ENCODE data around the gene KCNMA1.

KCNMA1 gene

DNA sequence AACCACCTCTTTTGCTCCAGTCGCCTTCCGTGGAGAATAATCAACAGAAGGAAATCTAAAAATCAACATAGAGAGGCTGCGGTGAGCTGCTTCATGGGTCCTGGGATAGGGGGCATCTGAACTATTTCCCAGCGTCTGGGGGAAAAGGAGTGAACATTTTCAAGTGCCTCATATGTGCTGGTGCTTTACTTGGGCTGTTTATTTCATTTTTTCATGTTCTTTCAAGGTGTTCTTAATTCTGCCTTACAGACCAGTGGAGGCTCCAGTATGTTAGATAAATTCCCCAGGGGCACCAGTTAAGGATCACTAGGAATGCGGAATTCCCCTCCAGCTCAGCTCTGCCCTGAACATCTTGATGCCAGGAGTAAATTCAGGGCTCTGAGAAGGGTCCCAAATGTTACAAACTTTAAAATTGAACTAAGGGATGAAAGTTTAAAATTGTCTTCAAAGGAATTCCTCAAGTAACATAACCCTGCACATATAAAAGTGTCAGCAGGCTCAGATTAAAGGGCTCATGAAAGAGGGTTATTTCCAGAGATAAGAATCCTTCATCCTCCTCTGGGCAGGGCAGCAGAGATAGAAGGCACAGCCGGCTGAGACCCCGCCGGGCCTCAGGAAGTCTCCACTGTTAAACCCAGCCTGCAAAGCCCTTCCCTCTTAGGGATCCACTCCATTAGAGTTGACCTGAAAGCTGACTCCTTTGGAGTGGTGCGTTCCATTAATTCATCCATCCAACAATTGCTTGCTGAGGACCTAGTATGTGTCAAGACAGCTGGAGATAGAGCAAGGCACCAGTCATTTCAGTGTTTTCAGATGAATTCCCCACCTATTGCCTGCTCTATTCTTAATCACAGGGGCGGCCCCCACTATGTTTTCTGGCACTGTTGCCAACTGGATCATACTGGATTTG is 345.8 kb downstream of the KCNMA1 start:
- Histone ChIP-seq H3K9me3 (ENCODE audit: control insufficient read depth, low read length) (no peaks in the 10 kb centered on the region), H3K27me3 (ENCODE audit: control insufficient read depth, insufficient read depth, low read length, poor library complexity, severe bottlenecking) (no peaks in the 10 kb centered on the region), H3K27ac (ENCODE audit: insufficient read depth, low read depth, low read length, poor library complexity, severe bottlenecking) (no peak overlapping the region), H3K4me3 (ENCODE audit: insufficient read depth, low read depth, low read length) (no peak overlapping the region), H3K4me1 (ENCODE audit: control insufficient read depth, insufficient read depth, low read length) (peaks cover 23% of the 10 kb centered on the region), H3K36me3 (ENCODE audit: control insufficient read depth, insufficient read depth, low read length) (no peaks in the 10 kb centered on the region)
- WGBS, 2 experiments: 85 to 86% methylated on average over 10 of the region's 10 CpGs

DNA sequence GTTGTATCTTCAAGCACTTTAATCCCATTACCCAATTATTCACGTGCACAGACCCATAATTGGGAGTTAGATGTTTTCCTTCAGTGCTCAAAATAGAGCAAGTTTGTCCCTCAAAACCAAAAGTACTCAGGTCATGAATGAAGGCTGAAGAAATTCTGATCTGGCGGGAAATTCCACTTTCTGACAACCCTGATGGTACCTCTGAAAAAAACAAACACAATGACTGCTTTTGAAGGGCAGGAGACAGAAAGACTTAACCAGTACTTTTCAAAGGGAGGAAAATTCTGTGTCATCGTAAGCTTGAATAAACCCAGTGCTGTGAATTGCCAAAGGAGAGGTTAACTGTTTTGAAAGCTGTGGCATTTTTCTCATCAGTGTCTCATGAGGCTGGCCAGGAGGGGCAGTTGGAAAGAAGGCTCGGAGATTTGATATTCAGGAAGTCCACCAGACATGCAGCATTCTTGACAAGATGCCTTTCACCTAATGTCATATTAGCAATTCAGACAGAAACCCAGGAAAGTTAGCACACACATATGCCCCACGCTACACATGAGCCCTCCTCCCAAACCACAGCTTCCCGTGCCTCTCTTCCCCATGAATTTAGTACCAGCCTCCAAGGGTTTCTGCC is 347.0 kb downstream of the KCNMA1 start:
- H3K4me1 ChIP-seq (ENCODE audit: control insufficient read depth, insufficient read depth, low read length): peaks cover 23% of the 10 kb centered on the region
- no peak overlapping the region for H3K4me3 ChIP-seq (ENCODE audit: insufficient read depth, low read depth, low read length)
- WGBS, 2 experiments: 80% methylated on average over 6 of the region's 6 CpGs
- H3K27me3 ChIP-seq (ENCODE audit: control insufficient read depth, insufficient read depth, low read length, poor library complexity, severe bottlenecking): no peaks in the 10 kb centered on the region
- no peaks in the 10 kb centered on the region for H3K36me3 ChIP-seq (ENCODE audit: control insufficient read depth, insufficient read depth, low read length)
- no peaks in the 10 kb centered on the region for H3K9me3 ChIP-seq (ENCODE audit: control insufficient read depth, low read length)
- no peak overlapping the region for H3K27ac ChIP-seq (ENCODE audit: insufficient read depth, low read depth, low read length, poor library complexity, severe bottlenecking)

DNA sequence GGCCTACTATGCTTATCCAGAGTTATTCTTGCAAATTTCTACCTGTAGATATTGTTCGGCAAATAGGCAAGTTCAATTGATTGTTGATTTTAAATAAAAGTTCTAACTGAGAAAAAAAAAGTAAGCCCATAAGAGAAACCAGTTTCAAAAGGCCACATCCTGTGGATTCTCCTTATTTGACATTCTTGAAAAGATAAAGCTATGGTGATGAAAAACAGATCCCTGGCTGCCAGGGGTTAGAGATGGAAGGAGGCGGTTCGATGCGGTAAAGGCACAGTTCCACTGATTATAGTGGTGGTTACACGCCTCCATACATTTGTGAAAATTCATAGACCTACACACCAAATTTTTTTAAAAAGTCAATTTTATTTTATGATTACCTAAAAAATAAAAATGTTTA is 347.8 kb downstream of the KCNMA1 start:
- Histone ChIP-seq H3K27me3 (ENCODE audit: control insufficient read depth, insufficient read depth, low read length, poor library complexity, severe bottlenecking) (no peaks in the 10 kb centered on the region), H3K27ac (ENCODE audit: insufficient read depth, low read depth, low read length, poor library complexity, severe bottlenecking) (no peak overlapping the region), H3K4me3 (ENCODE audit: insufficient read depth, low read depth, low read length) (no peak overlapping the region), H3K36me3 (ENCODE audit: control insufficient read depth, insufficient read depth, low read length) (no peaks in the 10 kb centered on the region), H3K4me1 (ENCODE audit: control insufficient read depth, insufficient read depth, low read length) (peaks cover 23% of the 10 kb centered on the region), H3K9me3 (ENCODE audit: control insufficient read depth, low read length) (no peaks in the 10 kb centered on the region)
- 95 to 100% methylated on average over 4 to 5 of the region's 5 CpGs for WGBS, 2 experiments

DNA sequence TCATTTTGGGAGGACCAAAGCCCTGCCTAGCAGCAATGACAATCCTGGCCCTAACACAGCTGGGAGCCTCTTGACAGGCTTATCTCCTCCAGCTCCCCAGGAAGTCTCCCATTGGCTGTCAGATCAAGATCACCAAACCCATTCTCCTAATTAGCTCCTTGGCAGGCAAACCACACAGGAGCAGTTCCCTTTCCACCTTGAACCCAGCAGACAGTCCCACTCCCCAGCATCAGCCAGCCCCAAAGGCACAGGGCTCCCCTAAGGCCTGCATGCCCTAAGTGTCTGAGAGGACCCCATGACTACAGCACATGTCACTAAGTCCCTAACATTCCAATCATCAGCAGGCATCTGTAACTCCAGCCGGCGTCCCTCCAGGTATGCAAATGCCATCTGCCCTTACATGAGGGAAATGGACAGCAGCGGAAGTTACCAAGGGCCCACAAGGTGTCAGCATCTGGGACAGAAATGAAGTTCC is 348.5 kb downstream of the KCNMA1 start:
- H3K27ac ChIP-seq (ENCODE audit: insufficient read depth, low read depth, low read length, poor library complexity, severe bottlenecking): no peak overlapping the region
- H3K4me1 ChIP-seq (ENCODE audit: control insufficient read depth, insufficient read depth, low read length): peaks cover 23% of the 10 kb centered on the region
- H3K4me3 ChIP-seq (ENCODE audit: insufficient read depth, low read depth, low read length): no peak overlapping the region
- no peaks in the 10 kb centered on the region for H3K27me3 ChIP-seq (ENCODE audit: control insufficient read depth, insufficient read depth, low read length, poor library complexity, severe bottlenecking)
- WGBS, 2 experiments: 32 to 54% methylated on average over 3 of the region's 3 CpGs
- no peaks in the 10 kb centered on the region for H3K9me3 ChIP-seq (ENCODE audit: control insufficient read depth, low read length)
- no peaks in the 10 kb centered on the region for H3K36me3 ChIP-seq (ENCODE audit: control insufficient read depth, insufficient read depth, low read length)

DNA sequence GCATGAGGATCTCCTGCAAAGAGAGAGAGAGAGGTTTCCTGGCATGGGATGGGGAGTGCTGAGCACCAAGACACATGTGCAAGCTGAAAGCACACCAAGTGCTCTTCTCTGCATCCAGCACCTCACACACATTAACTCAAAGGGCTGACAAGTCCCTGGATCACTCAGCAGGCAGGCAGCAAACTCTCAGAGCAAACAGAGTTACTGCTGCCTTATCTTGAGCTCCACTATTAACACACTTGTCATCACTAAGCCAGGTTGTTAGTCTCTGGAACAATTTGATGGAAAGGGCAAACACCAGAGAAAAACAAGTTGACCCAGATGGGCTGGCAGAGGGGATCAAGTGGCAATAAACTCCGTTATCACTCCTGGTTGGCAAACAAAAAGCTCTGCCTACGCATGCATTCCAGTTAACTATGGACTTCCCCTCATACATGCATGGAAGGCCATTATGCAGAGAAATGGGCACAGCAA is 349.9 kb downstream of the KCNMA1 start:
- H3K9me3 ChIP-seq (ENCODE audit: control insufficient read depth, low read length): no peaks in the 10 kb centered on the region
- H3K27me3 ChIP-seq (ENCODE audit: control insufficient read depth, insufficient read depth, low read length, poor library complexity, severe bottlenecking): no peaks in the 10 kb centered on the region
- peaks cover 23% of the 10 kb centered on the region for H3K4me1 ChIP-seq (ENCODE audit: control insufficient read depth, insufficient read depth, low read length)
- H3K27ac ChIP-seq (ENCODE audit: insufficient read depth, low read depth, low read length, poor library complexity, severe bottlenecking): no peak overlapping the region
- H3K4me3 ChIP-seq (ENCODE audit: insufficient read depth, low read depth, low read length): no peak overlapping the region
- no peaks in the 10 kb centered on the region for H3K36me3 ChIP-seq (ENCODE audit: control insufficient read depth, insufficient read depth, low read length)
- WGBS, 2 experiments: 78 to 89% methylated on average over 2 of the region's 2 CpGs

DNA sequence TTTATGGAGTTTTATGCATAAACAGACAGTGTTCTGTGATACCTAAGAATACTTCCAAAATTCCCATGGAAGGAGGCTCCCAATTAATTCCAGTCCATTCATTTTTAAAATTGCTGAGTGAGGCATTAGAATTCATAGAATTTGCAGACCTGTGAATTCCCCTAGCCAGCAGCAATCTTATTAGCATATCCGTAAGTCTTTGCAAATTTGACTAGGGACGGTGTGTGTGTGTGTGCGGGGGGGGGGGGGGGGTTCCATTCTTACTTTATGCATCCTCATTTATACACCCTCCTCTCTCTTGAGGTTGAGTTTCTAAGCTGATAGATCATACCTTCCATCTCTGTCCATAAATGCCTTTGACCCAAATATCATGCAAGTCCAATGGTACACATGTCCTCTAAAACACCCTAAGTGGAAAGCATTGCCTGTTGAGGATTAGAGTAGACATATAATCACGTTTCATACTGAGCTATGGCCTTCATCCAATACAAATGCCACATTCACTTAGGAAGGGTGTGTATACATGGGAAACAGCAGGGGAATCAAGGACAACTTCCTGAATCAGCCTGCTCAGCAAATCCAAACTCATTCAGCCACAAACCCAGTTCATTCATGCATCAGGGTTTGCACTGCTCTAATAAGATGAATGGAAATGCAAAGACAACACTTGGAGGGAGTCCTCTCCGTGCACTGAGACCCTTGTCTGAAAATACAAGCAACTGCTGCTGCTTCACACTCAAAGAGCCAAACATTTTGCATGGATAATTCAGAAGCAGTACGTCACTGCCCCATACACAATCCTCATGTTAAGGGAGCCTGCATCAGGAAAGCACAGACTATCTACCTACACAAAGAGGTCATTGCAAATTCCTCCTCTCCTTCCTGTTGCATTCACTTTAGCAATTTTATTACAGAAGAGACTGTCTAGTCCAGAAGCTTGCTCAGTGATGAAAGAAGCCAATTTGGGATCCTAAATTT is 350.8 kb downstream of the KCNMA1 start:
- no peak overlapping the region for H3K27ac ChIP-seq (ENCODE audit: insufficient read depth, low read depth, low read length, poor library complexity, severe bottlenecking)
- H3K27me3 ChIP-seq (ENCODE audit: control insufficient read depth, insufficient read depth, low read length, poor library complexity, severe bottlenecking): no peaks in the 10 kb centered on the region
- peaks cover 22% of the 10 kb centered on the region for H3K4me1 ChIP-seq (ENCODE audit: control insufficient read depth, insufficient read depth, low read length)
- WGBS, 2 experiments: 83% methylated on average over 2 to 4 of the region's 6 CpGs
- no peaks in the 10 kb centered on the region for H3K36me3 ChIP-seq (ENCODE audit: control insufficient read depth, insufficient read depth, low read length)
- H3K4me3 ChIP-seq (ENCODE audit: insufficient read depth, low read depth, low read length): no peak overlapping the region
- no peaks in the 10 kb centered on the region for H3K9me3 ChIP-seq (ENCODE audit: control insufficient read depth, low read length)

DNA sequence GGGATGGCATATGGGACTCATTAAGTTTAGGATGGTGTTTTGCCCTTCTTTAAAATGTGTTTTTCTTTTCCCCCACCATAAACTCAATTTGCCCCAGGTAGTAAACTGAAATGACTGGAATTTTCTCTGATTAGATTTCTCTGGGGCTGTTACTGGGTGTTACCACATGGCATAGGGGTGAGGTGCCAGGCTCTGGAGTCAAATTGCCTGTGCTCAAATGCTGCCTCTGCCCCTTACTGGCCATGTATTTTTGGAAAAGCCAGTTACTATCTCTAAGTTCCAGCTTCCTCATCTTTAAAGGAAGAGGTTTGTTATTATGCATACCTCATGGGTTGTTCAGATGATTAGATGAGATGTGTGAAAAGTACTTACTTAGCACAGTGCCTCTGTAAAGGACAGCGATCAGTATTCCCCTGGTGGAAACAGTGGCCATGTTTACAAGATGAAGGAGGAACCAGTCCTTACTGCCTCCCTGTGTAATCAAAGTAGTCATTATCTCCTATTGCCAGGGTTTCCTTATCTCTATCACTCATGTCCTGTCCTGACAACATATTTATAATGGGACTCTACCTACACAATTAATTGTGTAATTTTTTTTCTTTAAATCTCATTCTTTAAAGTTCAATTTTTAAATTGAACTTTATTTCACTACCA is 352.0 kb downstream of the KCNMA1 start:
- no peak overlapping the region for H3K4me3 ChIP-seq (ENCODE audit: insufficient read depth, low read depth, low read length)
- peaks cover 11% of the 10 kb centered on the region for H3K4me1 ChIP-seq (ENCODE audit: control insufficient read depth, insufficient read depth, low read length)
- no peaks in the 10 kb centered on the region for H3K27me3 ChIP-seq (ENCODE audit: control insufficient read depth, insufficient read depth, low read length, poor library complexity, severe bottlenecking)
- WGBS, 2 experiments: 92 to 94% methylated on average over 1 of the region's 1 CpG
- no peaks in the 10 kb centered on the region for H3K9me3 ChIP-seq (ENCODE audit: control insufficient read depth, low read length)
- H3K27ac ChIP-seq (ENCODE audit: insufficient read depth, low read depth, low read length, poor library complexity, severe bottlenecking): no peak overlapping the region
- H3K36me3 ChIP-seq (ENCODE audit: control insufficient read depth, insufficient read depth, low read length): no peaks in the 10 kb centered on the region

DNA sequence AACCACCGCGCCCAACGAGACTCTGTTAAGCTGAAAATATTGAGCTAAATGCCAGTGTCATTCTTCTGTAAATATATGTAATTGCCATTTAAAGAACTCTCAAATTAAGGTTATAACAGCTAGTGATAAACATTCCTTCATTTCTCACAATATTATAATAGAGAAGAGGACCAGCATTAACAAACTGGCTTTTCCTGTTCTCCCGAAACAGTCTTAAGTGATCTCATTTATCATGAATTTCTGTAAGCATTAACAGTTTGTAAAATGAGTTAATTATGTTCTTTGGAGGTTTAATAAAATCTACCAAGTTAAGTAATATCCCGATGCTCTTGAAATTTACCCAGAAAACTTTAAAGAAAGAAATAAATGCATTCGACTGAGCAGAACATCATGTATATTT is 352.8 kb downstream of the KCNMA1 start:
- Histone ChIP-seq H3K4me1 (ENCODE audit: control insufficient read depth, insufficient read depth, low read length) (peaks cover 7% of the 10 kb centered on the region), H3K4me3 (ENCODE audit: insufficient read depth, low read depth, low read length) (no peak overlapping the region), H3K36me3 (ENCODE audit: control insufficient read depth, insufficient read depth, low read length) (no peaks in the 10 kb centered on the region), H3K27me3 (ENCODE audit: control insufficient read depth, insufficient read depth, low read length, poor library complexity, severe bottlenecking) (no peaks in the 10 kb centered on the region), H3K9me3 (ENCODE audit: control insufficient read depth, low read length) (no peaks in the 10 kb centered on the region), H3K27ac (ENCODE audit: insufficient read depth, low read depth, low read length, poor library complexity, severe bottlenecking) (no peak overlapping the region)
- WGBS, 2 experiments: 100% methylated on average over 2 to 5 of the region's 6 CpGs

DNA sequence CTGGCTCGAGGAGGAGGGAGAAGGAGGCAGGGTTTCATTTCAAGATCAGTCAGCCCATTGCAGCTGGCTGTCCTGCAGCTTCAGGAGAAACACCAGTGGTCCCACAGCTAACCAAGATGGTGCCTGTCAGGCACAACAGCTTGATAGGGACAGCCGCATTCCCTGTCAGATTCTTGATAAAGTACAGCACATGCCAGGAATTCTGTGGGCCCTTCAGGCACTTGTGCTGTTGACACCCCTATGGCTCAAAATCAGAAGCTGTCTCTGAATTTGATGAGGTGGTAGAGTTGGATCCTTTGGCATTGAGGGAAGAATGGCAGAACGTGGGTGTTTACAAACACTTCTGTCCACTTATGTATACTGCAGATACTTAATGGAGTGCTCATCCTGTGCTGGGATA is 354.3 kb downstream of the KCNMA1 start:
- Histone ChIP-seq H3K9me3 (ENCODE audit: control insufficient read depth, low read length) (no peaks in the 10 kb centered on the region), H3K36me3 (ENCODE audit: control insufficient read depth, insufficient read depth, low read length) (no peaks in the 10 kb centered on the region), H3K4me1 (ENCODE audit: control insufficient read depth, insufficient read depth, low read length) (peaks cover 7% of the 10 kb centered on the region), H3K27me3 (ENCODE audit: control insufficient read depth, insufficient read depth, low read length, poor library complexity, severe bottlenecking) (no peaks in the 10 kb centered on the region), H3K4me3 (ENCODE audit: insufficient read depth, low read depth, low read length) (no peak overlapping the region), H3K27ac (ENCODE audit: insufficient read depth, low read depth, low read length, poor library complexity, severe bottlenecking) (no peak overlapping the region)
- WGBS, 2 experiments: 87 to 89% methylated on average over 3 of the region's 3 CpGs

Measured in ectodermal cell (in vitro differentiated cells).